Bronchial epithelial cell (primary cell): ENCODE results near the gene RAD21L1. TPM values are rescaled to one million over a fixed set of nuclear protein-coding genes. Genes with fewer than 3 reads are reported as not detected.

ENCODE experiments used
- DNase-seq: peaks from one replicate; pipeline ENCODE4 v3.0.0-alpha.2; 2010; ENCODE audit warnings: low read depth
- FAIRE-seq: peaks from 2 replicates; lab custom pipeline; 2011; peaks lifted over from hg19 to GRCh38; lab: Jason Lieb, UNC
- H3K27me3 ChIP-seq: 2 replicates; pipeline ENCODE4 v1.5.1; 2011; ENCODE audit warnings: low read length; ENCODE audit not compliant: control insufficient read depth, insufficient read depth
- H3K36me3 ChIP-seq: 2 replicates; pipeline ENCODE4 v1.5.1; 2011; ENCODE audit warnings: low read length; ENCODE audit not compliant: control insufficient read depth, insufficient read depth
- H3K4me3 ChIP-seq: 2 replicates; pipeline ENCODE4 v1.5.1; 2011; ENCODE audit warnings: mild to moderate bottlenecking, low read depth, low read length, control low read depth
- CTCF ChIP-seq: IDR thresholded peaks from 2 replicates; pipeline ENCODE4 v1.5.1; 2011; ENCODE audit warnings: mild to moderate bottlenecking, moderate library complexity, low read length, control low read depth, inconsistent platforms; ENCODE audit not compliant: insufficient read depth, severe bottlenecking
- total RNA-seq: library from RNA; depleted of rRNA; stranded (reverse); fragments of >200 nt; gene quantifications from 2 replicates; pipeline ENCODE4 v1.2.1, GENCODE V29; 2014

RAD21L1 gene
- total RNA-seq, 1 donor from 2014 or later, result under 0.01 TPM

- Histone ChIP-seq H3K4me3 (no peak overlapping the region), H3K27me3 (peaks cover 2% of the 10 kb centered on the region), H3K36me3 (no peaks in the 10 kb centered on the region)
- DNase-seq (no peak), FAIRE-seq (no peak)
- no peak for TF ChIP-seq CTCF
These were observed 26.5 kb upstream of the RAD21L1 start for GRCh38 chr20:1199212-1199873.

GRCh38 chr20:1199964-1200363 lies 25.9 kb upstream of the RAD21L1 start:
- FAIRE-seq, result no peak
- no peak overlapping the region for H3K4me3 ChIP-seq

GRCh38 chr20:1202762-1203504 lies 22.9 kb upstream of the RAD21L1 start, which contains the start of gene C20orf202:
Gene C20orf202 (plus strand): TSS chr20:1203454. CDS start chr20:1203586, 132 bp downstream.
- Histone ChIP-seq H3K4me3 (no peak within 1 kb of the TSS), H3K27me3 (peaks cover 2% of the 10 kb centered on the region), H3K36me3 (no peaks in the 10 kb centered on the region)
- DNase-seq, result no peak
- TF ChIP-seq CTCF, result no peak
- no peak for FAIRE-seq

More at GRCh38 chr20:1199964-1200363, 25.9 kb upstream of the RAD21L1 start:
- no peak for TF ChIP-seq CTCF
- Histone ChIP-seq H3K36me3 (no peaks in the 10 kb centered on the region), H3K27me3 (peaks cover 2% of the 10 kb centered on the region)
- no peak for DNase-seq

GRCh38 chr20:1203630-1204029 lies 22.2 kb upstream of the RAD21L1 start:
- no peak for TF ChIP-seq CTCF
- DNase-seq (no peak), FAIRE-seq (no peak)
- H3K36me3 ChIP-seq, result no peaks in the 10 kb centered on the region
- no peak overlapping the region for H3K4me3 ChIP-seq
- peaks cover 3% of the 10 kb centered on the region for H3K27me3 ChIP-seq

- TF ChIP-seq CTCF, result no peak
- no peaks in the 10 kb centered on the region for H3K36me3 ChIP-seq
- peaks cover 3% of the 10 kb centered on the region for H3K27me3 ChIP-seq
- no peak for FAIRE-seq
- no peak overlapping the region for H3K4me3 ChIP-seq
- DNase-seq, result no peak
These were observed 21.7 kb upstream of the RAD21L1 start for GRCh38 chr20:1204113-1204512.
